ENCODE measurements around the gene OLFML1. TPM values are rescaled to one million over a fixed set of nuclear protein-coding genes. Genes with fewer than 3 reads are reported as not detected.
A peak's percentile ranks its signal among the peaks of the same experiment; 100 is the strongest.
"Not testable (repeated sequence)": the region's sequence is repeated elsewhere in the genome, so short reads cannot be mapped to it uniquely, and the experiment has no call there.

Gene OLFML1
- total and polyA plus RNA-seq, 7 experiments from 2014 or later = 0.18 TPM; not detected in 6

DNA sequence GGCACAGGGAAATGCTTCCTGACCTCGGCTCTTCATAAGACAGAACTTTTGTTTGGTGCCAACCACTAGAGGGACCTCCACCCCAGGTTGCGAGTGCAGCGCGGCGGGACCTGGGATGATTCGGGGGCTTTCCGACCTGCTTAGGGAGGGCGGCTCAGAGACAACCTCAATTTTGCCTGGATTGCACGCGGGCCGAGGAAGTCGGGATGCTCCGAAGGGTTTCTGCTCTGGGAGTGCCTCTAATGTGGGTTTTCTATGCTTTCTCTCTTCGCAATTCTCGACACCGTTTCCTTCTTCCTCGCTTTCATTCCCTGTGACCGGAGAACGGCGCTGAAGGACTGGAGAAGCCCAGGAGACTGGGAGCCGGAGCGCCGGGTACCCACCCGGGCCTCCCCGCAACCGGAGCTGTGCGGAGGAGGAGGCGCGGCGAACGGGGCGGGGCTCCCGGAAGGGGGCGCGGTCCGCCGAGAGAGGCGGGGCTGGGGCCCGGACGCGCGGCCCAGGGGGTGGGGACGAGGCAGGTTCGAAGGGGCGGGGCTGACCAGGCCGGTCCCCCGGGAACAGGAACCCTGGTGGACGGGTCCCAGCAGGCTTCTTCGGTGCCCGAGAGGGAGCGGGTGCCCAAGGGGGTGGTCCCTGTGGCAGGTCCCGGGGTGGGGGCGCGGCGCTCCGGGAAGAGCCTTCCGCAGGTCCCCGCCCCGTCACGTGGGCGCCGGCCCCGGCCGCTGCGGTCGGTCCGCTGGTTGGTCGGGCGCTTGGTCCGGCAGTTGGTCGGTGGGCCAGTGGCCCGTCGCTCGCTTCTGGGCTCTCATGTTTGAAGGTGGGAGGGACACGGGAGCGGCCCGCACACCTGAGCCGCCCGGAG lies 28.2 kb downstream of the OLFML1 start, which contains the start of gene PPFIBP2:
TSS of gene PPFIBP2 (plus strand) at position 766 of the 865 bp plus-strand sequence. CDS start 35,477 bp downstream, outside the sequence.
- ChIA-PET POLR2A (interaction anchor here (0.7 to 7.1 kb wide), 9 partner anchors 10 to 42 kb away, joined by 3 to 45 read pairs (median 4); no protein-coding TSS in a partner anchor), CTCF (interaction anchor here (0.6 to 6.0 kb wide), 19 partner anchors 8 to 369 kb away, joined by 3 to 50 read pairs (median 4); no protein-coding TSS in a partner anchor)
- peaks cover 0 to 10% (median 3%) of the 10 kb centered on the region in 5 donors for H3K36me3 Mint-ChIP-seq
- peak within 1 kb of the TSS; percentile 91 for H3K27ac ChIP-seq (ENCODE audit: low read depth, low read length)
- peaks cover 4 to 39% of the 10 kb centered on the region in 2 donors for H3K4me1 ChIP-seq (ENCODE audit: control insufficient read depth in 2 of 2, insufficient read depth in 2 of 2, low read length in 2 of 2)
- H3K27ac Mint-ChIP-seq = peak within 1 kb of the TSS in 8 of 9 donors; percentile 86 to 98 (median 96)
- peak within 1 kb of the TSS; percentile 92 to 98 (median 95) for H3K4me3 Mint-ChIP-seq
- H3K4me3 ChIP-seq (ENCODE audit: low read length) = peak within 1 kb of the TSS; percentile 94
- no peaks in the 10 kb centered on the region for H3K9me3 ChIP-seq (ENCODE audit: control insufficient read depth in 2 of 3, low read length in 3 of 3)
- H3K27me3 Mint-ChIP-seq = peaks cover 0 to 23% (median 0%) of the 10 kb centered on the region in 5 donors
- H3K36me3 ChIP-seq (ENCODE audit: control insufficient read depth in 2 of 3, insufficient read depth in 3 of 3, low read length in 3 of 3) = peaks cover 0 to 5% (median 0%) of the 10 kb centered on the region in 3 experiments
- no peaks in the 10 kb centered on the region for H3K27me3 ChIP-seq (ENCODE audit: control insufficient read depth in 2 of 2, insufficient read depth in 2 of 2, low read length in 2 of 2)
- DNase-seq = peak; percentile 75 to 92 (median 85)
- intact Hi-C loops (cut with micrococcal nuclease) = loop anchor here (1.0 to 10.0 kb wide), 21 partner anchors 14 to 1821 kb away; partner anchors contain the start of genes EIF3F (in 2 of the 2), FHIP1B (in 2 of the 2), ARFIP2 (in 1 of the 2) and CNGA4 (in 1 of the 2)
- peaks cover 11 to 65% (median 52%) of the 10 kb centered on the region in 7 donors for H3K4me1 Mint-ChIP-seq
- peak; percentile 93 for ATAC-seq
- peaks cover 0 to 3% (median 0%) of the 10 kb centered on the region in 11 donors for H3K9me3 Mint-ChIP-seq

DNA sequence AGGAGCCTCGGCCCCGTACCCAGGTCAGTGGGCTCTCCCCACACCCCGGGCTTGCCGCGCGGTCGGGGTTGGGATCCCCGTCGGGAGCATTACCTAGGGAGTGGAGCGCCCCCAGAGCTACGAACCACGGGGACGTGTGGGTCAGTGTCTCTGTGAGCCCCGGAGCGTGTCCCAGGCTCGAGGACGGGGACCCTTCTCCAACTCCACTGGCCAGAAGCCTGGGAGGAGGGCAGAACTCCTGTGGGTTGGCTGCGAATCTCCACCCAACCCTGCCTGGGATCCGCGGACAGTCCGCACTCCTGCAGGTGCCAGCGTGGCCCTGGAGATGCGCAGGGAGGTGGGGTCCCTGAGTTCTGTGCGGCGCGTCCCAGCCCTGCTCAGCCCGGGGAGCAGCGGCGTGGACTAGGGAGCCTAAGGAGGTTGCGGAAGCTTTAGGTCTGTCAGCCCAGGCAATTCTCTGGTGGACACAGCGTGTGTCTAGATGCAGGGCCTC lies 28.8 kb downstream of the OLFML1 start:
- Mint-ChIP-seq H3K27ac (peak overlapping the region in 6 of 9 donors; percentile 10 to 96 (median 80)), H3K27me3 (peaks cover 0 to 27% (median 0%) of the 10 kb centered on the region in 5 donors), H3K4me3 (peak overlapping the region; percentile 73 to 98 (median 94)), H3K4me1 (peaks cover 11 to 72% (median 58%) of the 10 kb centered on the region in 7 donors), H3K36me3 (peaks cover 0 to 17% (median 8%) of the 10 kb centered on the region in 5 donors), H3K9me3 (peaks cover 0 to 6% (median 0%) of the 10 kb centered on the region in 11 donors)
- H3K27ac ChIP-seq (ENCODE audit: low read depth, low read length) = peak overlapping the region; percentile 91
- H3K27me3 ChIP-seq (ENCODE audit: control insufficient read depth in 2 of 2, insufficient read depth in 2 of 2, low read length in 2 of 2) = no peaks in the 10 kb centered on the region
- CTCF ChIA-PET = interaction anchor here (0.6 to 6.0 kb wide), 11 partner anchors 7 to 176 kb away, joined by 3 to 50 read pairs (median 4); no protein-coding TSS in a partner anchor
- POLR2A ChIA-PET = interaction anchor here (0.7 to 7.1 kb wide), 7 partner anchors 10 to 34 kb away, joined by 3 to 45 read pairs (median 6); no protein-coding TSS in a partner anchor
- DNase-seq = peak in 4 of 9 donors; percentile 18 to 32 (median 24)
- peak overlapping the region; percentile 94 for H3K4me3 ChIP-seq (ENCODE audit: low read length)
- ATAC-seq = no peak
- intact Hi-C loops (cut with micrococcal nuclease) = loop anchor here (5.0 to 10.0 kb wide), 7 partner anchors 33 to 1822 kb away; partner anchors contain the start of genes CNGA4 (in 1 of the 2), FHIP1B (in 1 of the 2), TAF10 (in 1 of the 2) and TPP1 (in 1 of the 2)
- H3K36me3 ChIP-seq (ENCODE audit: control insufficient read depth in 2 of 3, insufficient read depth in 3 of 3, low read length in 3 of 3) = peaks cover 0 to 5% (median 0%) of the 10 kb centered on the region in 3 experiments
- no peaks in the 10 kb centered on the region for H3K9me3 ChIP-seq (ENCODE audit: control insufficient read depth in 2 of 3, low read length in 3 of 3)
- H3K4me1 ChIP-seq (ENCODE audit: control insufficient read depth in 2 of 2, insufficient read depth in 2 of 2, low read length in 2 of 2) = peaks cover 4 to 39% of the 10 kb centered on the region in 2 donors

DNA sequence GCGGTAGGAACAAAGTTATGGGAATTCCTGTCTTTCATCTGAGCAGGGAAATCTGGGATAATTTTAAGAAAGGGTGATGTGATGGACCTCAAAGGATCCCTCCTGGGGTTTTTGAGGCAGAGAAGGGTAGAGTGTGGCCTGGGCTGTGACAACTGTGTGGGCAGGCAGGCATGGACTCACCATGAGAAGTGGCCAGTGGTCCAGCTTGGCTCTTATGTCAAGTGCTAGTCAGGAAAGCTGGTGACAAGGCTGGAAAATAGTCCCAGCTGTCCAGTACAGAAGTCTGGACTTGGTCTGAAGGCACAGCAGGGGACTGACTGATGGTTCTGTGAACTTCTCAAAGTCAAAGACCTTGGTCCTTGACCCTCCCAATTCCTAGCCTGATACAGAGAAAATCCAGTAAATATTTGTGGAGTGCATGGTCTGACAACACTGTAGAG lies 30.2 kb downstream of the OLFML1 start:
- POLR2A ChIA-PET = interaction anchor here (1.5 to 7.1 kb wide), 4 partner anchors 8 to 33 kb away, joined by 6 to 45 read pairs (median 16); no protein-coding TSS in a partner anchor
- intact Hi-C loops (cut with micrococcal nuclease) = loop anchor here (10.0 kb wide), 2 partner anchors 901 to 1281 kb away; partner anchors contain the start of genes CNGA4 (in 1 of the 2), FHIP1B (in 1 of the 2), TAF10 (in 1 of the 2) and TPP1 (in 1 of the 2)
- peaks cover 0 to 21% (median 9%) of the 10 kb centered on the region in 5 donors for H3K36me3 Mint-ChIP-seq

DNA sequence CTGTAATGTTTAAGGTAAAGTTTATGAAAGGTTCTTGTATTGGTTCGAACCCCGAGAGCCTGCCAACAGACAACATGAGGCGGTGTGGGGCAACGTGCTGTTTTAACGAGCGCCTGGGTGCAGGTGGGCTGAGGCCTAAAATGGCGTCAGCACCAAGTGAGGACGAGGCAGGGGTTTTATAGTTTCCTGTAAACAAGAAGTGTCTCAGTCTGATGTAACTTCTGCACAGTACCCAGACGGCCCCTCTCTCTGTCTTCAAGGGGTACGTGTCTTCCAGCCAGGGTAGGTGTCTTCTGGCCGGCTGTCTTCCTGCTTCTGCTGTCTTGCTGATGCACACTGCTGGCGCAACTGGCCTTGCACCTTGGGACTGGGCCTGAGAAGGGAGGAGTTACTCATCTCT lies 31.2 kb downstream of the OLFML1 start:
- ChIA-PET CTCF (interaction anchor here (0.9 to 6.0 kb wide), 2 partner anchors 10 to 22 kb away, joined by 3 to 50 read pairs; no protein-coding TSS in a partner anchor), POLR2A (interaction anchor here (1.0 to 7.1 kb wide), 4 partner anchors 7 to 34 kb away, joined by 3 to 45 read pairs (median 4); no protein-coding TSS in a partner anchor)
- H3K4me1 ChIP-seq (ENCODE audit: control insufficient read depth in 2 of 2, insufficient read depth in 2 of 2, low read length in 2 of 2) = peaks cover 4 to 54% of the 10 kb centered on the region in 2 donors
- peaks cover 0 to 5% (median 0%) of the 10 kb centered on the region in 3 experiments for H3K36me3 ChIP-seq (ENCODE audit: control insufficient read depth in 2 of 3, insufficient read depth in 3 of 3, low read length in 3 of 3)
- no peaks in the 10 kb centered on the region for H3K9me3 ChIP-seq (ENCODE audit: control insufficient read depth in 2 of 3, low read length in 3 of 3)
- H3K4me1 Mint-ChIP-seq = peaks cover 11 to 71% (median 53%) of the 10 kb centered on the region in 7 donors
- peak overlapping the region in 7 of 9 donors; percentile 67 to 96 (median 88) for H3K27ac Mint-ChIP-seq
- H3K27me3 ChIP-seq (ENCODE audit: control insufficient read depth in 2 of 2, insufficient read depth in 2 of 2, low read length in 2 of 2) = no peaks in the 10 kb centered on the region
- H3K4me3 ChIP-seq (ENCODE audit: low read length) = no peak overlapping the region
- ATAC-seq = no peak
- H3K9me3 Mint-ChIP-seq = peaks cover 0 to 6% (median 0%) of the 10 kb centered on the region in 11 donors
- H3K36me3 Mint-ChIP-seq = peaks cover 0 to 21% (median 9%) of the 10 kb centered on the region in 5 donors
- intact Hi-C loops (cut with micrococcal nuclease) = loop anchor here (10.0 kb wide), 2 partner anchors 902 to 1282 kb away; partner anchors contain the start of genes CNGA4 (in 1 of the 2), FHIP1B (in 1 of the 2), TAF10 (in 1 of the 2) and TPP1 (in 1 of the 2)
- H3K27ac ChIP-seq (ENCODE audit: low read depth, low read length) = peak overlapping the region; percentile 1
- peak in 5 of 9 donors; percentile 33 to 52 (median 39) for DNase-seq
- H3K27me3 Mint-ChIP-seq = peaks cover 0 to 27% (median 0%) of the 10 kb centered on the region in 5 donors
- H3K4me3 Mint-ChIP-seq = peak overlapping the region in 9 of 10 donors; percentile 50 to 96 (median 92)

More for the DNA sequence above, 30.2 kb downstream of the OLFML1 start:
- peaks cover 0 to 5% (median 0%) of the 10 kb centered on the region in 3 experiments for H3K36me3 ChIP-seq (ENCODE audit: control insufficient read depth in 2 of 3, insufficient read depth in 3 of 3, low read length in 3 of 3)
- peaks cover 0 to 27% (median 0%) of the 10 kb centered on the region in 5 donors for H3K27me3 Mint-ChIP-seq
- H3K9me3 Mint-ChIP-seq = peaks cover 0 to 6% (median 0%) of the 10 kb centered on the region in 11 donors
- peaks cover 4 to 45% of the 10 kb centered on the region in 2 donors for H3K4me1 ChIP-seq (ENCODE audit: control insufficient read depth in 2 of 2, insufficient read depth in 2 of 2, low read length in 2 of 2)
- CTCF ChIA-PET = interaction anchor here (0.9 to 6.0 kb wide), 5 partner anchors 9 to 33 kb away, joined by 3 to 50 read pairs (median 4); no protein-coding TSS in a partner anchor
- H3K9me3 ChIP-seq (ENCODE audit: control insufficient read depth in 2 of 3, low read length in 3 of 3) = no peaks in the 10 kb centered on the region
- no peaks in the 10 kb centered on the region for H3K27me3 ChIP-seq (ENCODE audit: control insufficient read depth in 2 of 2, insufficient read depth in 2 of 2, low read length in 2 of 2)
- ATAC-seq (no peak), DNase-seq (no peak)
- H3K4me3 ChIP-seq (ENCODE audit: low read length) = no peak overlapping the region
- H3K27ac Mint-ChIP-seq = peak overlapping the region in 7 of 9 donors; percentile 39 to 96 (median 85)
- H3K4me3 Mint-ChIP-seq = peak overlapping the region in 9 of 10 donors; percentile 68 to 97 (median 92)
- no peak overlapping the region for H3K27ac ChIP-seq (ENCODE audit: low read depth, low read length)
- H3K4me1 Mint-ChIP-seq = peaks cover 11 to 77% (median 60%) of the 10 kb centered on the region in 7 donors

DNA sequence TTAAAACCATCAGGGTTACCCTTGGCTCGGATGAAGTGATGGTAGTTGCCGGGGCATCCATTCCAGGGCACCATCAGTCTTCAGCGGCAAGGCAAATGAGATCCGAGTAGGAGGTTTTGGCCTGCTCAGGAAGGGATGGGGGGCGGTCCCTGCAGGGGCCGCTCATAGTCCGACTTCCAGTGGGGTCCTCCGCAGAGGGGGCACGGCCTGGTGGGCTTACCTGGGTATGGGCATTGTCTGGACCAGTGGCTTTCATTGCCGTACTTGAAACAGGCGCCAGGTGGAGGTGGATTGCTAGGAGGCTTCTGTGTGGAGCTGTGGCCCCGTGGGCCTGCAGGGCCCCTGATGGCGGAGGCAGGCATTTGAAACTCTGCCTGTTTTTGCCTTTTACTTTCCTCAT lies 32.4 kb downstream of the OLFML1 start:
- H3K9me3 ChIP-seq (ENCODE audit: control insufficient read depth in 2 of 3, low read length in 3 of 3); CTCF ChIA-PET: not testable (repeated sequence)
- H3K4me3 Mint-ChIP-seq = peak overlapping the region in 1 of 10 donors; percentile 30

More for the DNA sequence above, 32.4 kb downstream of the OLFML1 start:
- peaks cover 0 to 21% (median 9%) of the 10 kb centered on the region in 5 donors for H3K36me3 Mint-ChIP-seq
- peak overlapping the region in 5 of 9 donors; percentile 63 to 96 (median 83) for H3K27ac Mint-ChIP-seq
- H3K27me3 Mint-ChIP-seq = peaks cover 0 to 27% (median 0%) of the 10 kb centered on the region in 5 donors
- peaks cover 3 to 53% of the 10 kb centered on the region in 2 donors for H3K4me1 ChIP-seq (ENCODE audit: control insufficient read depth in 2 of 2, insufficient read depth in 2 of 2, low read length in 2 of 2)
- POLR2A ChIA-PET = interaction anchor here (1.7 kb wide), 1 partner anchor 8 kb away, joined by 9 read pairs; no protein-coding TSS in a partner anchor
- H3K4me1 Mint-ChIP-seq = peaks cover 5 to 59% (median 44%) of the 10 kb centered on the region in 7 donors
- not testable (repeated sequence) for H3K36me3 ChIP-seq (ENCODE audit: control insufficient read depth in 2 of 3, insufficient read depth in 3 of 3, low read length in 3 of 3); H3K4me3 ChIP-seq (ENCODE audit: low read length); H3K27me3 ChIP-seq (ENCODE audit: control insufficient read depth in 2 of 2, insufficient read depth in 2 of 2, low read length in 2 of 2); ATAC-seq; H3K9me3 Mint-ChIP-seq; DNase-seq; H3K27ac ChIP-seq (ENCODE audit: low read depth, low read length)
- intact Hi-C loops (cut with micrococcal nuclease) = loop anchor here (10.0 kb wide), 2 partner anchors 903 to 1283 kb away; partner anchors contain the start of genes CNGA4 (in 1 of the 2), FHIP1B (in 1 of the 2), TAF10 (in 1 of the 2) and TPP1 (in 1 of the 2)
